Ishikawa (cell line): ENCODE data around the gene B3GAT1.
A peak's percentile ranks its signal among the peaks of the same experiment; 100 is the strongest.

Source experiments
- CEBPB ChIP-seq: IDR thresholded peaks from 2 replicates; pipeline ENCODE4 v1.6.1; 2012
- CREB1 ChIP-seq: IDR thresholded peaks from 2 replicates; pipeline ENCODE4 v1.6.1; 2012; ENCODE audit warnings: low read depth
- EGR1 ChIP-seq: IDR thresholded peaks from 2 replicates; pipeline ENCODE4 v1.6.1; 2012
- EP300 ChIP-seq: IDR thresholded peaks from 2 replicates; pipeline ENCODE4 v1.6.1; 2012; ENCODE audit warnings: borderline replicate concordance
- FOXM1 ChIP-seq: IDR thresholded peaks from 2 replicates; pipeline ENCODE4 v1.6.1; 2012; ENCODE audit warnings: low read depth, borderline replicate concordance
- MAX ChIP-seq: IDR thresholded peaks from 2 replicates; pipeline ENCODE4 v1.6.1; 2012
- NFIC ChIP-seq: IDR thresholded peaks from 2 replicates; pipeline ENCODE4 v1.6.1; 2012
- RAD21 ChIP-seq: IDR thresholded peaks from 2 replicates; pipeline ENCODE4 v1.6.1; 2012; ENCODE audit warnings: low read depth
- REST ChIP-seq: IDR thresholded peaks from 2 replicates; pipeline ENCODE4 v1.6.1; 2012; ENCODE audit warnings: low read depth, mild to moderate bottlenecking
- TAF1 ChIP-seq: IDR thresholded peaks from 2 replicates; pipeline ENCODE4 v1.6.1; 2012; ENCODE audit warnings: low read depth, mild to moderate bottlenecking
- TCF12 ChIP-seq: IDR thresholded peaks from 2 replicates; pipeline ENCODE4 v1.6.1; 2012; ENCODE audit warnings: low read depth
- TEAD4 ChIP-seq: IDR thresholded peaks from 2 replicates; pipeline ENCODE4 v1.6.1; 2012
- YY1 ChIP-seq: IDR thresholded peaks from 2 replicates; pipeline ENCODE4 v1.6.1; 2012; ENCODE audit warnings: low read depth
- ZBTB7A ChIP-seq: IDR thresholded peaks from 2 replicates; pipeline ENCODE4 v1.6.1; 2012; ENCODE audit warnings: low read depth
- TF ChIP-seq, protein P1 (sequence below): IDR thresholded peaks from 2 replicates; pipeline ENCODE4 v1.6.1; 2012

B3GAT1 gene, protein sequence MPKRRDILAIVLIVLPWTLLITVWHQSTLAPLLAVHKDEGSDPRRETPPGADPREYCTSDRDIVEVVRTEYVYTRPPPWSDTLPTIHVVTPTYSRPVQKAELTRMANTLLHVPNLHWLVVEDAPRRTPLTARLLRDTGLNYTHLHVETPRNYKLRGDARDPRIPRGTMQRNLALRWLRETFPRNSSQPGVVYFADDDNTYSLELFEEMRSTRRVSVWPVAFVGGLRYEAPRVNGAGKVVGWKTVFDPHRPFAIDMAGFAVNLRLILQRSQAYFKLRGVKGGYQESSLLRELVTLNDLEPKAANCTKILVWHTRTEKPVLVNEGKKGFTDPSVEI

GRCh38 chr11:134412203-134413042, at the start of gene B3GAT1:
B3GAT1 (minus strand) TSS chr11:134412242; CDS start chr11:134387659, 24,583 bp downstream.
- no peak for TF ChIP-seq CREB1
- peak; percentile 62 for TF ChIP-seq EGR1
- TF ChIP-seq TCF12: no peak
- TF ChIP-seq MAX: no peak

DNA sequence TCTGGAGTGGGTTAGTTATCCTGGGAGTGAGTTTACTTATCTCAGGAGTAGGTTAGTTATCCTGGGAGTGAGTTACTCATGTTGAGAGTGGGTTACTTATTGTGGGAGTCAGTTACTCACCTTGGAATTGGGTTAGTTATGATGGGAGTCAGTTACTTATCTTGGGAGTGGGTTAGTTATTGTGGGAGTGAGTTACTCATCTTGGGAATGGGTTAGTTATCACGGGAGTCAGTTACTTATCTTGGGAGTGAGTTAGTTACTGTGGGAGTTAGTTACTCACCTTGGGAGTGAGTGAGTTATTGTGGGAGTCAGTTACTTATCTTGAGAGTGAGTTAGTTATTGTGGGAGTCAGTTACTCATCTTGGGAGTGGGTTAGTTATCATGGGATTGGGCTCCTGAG, 49.6 kb upstream of the B3GAT1 start:
- TF ChIP-seq MAX (no peak), NFIC (no peak), CEBPB (no peak), CREB1 (no peak), EP300 (no peak), RAD21 (no peak), TCF12 (no peak), FOXM1 (no peak), REST (no peak), TEAD4 (no peak)

GRCh38 chr11:134460881-134461280, 48.8 kb upstream of the B3GAT1 start:
- TF ChIP-seq TAF1: no peak
- no peak for TF ChIP-seq EGR1
- TF ChIP-seq, protein P1, sequence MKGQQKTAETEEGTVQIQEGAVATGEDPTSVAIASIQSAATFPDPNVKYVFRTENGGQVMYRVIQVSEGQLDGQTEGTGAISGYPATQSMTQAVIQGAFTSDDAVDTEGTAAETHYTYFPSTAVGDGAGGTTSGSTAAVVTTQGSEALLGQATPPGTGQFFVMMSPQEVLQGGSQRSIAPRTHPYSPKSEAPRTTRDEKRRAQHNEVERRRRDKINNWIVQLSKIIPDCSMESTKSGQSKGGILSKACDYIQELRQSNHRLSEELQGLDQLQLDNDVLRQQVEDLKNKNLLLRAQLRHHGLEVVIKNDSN: no peak
- TF ChIP-seq TCF12: no peak

GRCh38 chr11:134460062-134460561, 48.1 kb upstream of the B3GAT1 start:
- TF ChIP-seq TAF1 (no peak), MAX (no peak), REST (no peak), CEBPB (no peak), TEAD4 (no peak), ZBTB7A (no peak), EP300 (no peak), YY1 (no peak), FOXM1 (no peak), TCF12 (no peak), CREB1 (no peak), RAD21 (no peak), EGR1 (no peak), NFIC (no peak)
- TF ChIP-seq, protein P1: no peak

GRCh38 chr11:134459246-134460061, 47.4 kb upstream of the B3GAT1 start:
- TF ChIP-seq FOXM1: no peak
- TF ChIP-seq NFIC: no peak
- TF ChIP-seq REST: no peak
- no peak for TF ChIP-seq ZBTB7A
- no peak for TF ChIP-seq TEAD4
- TF ChIP-seq CEBPB: no peak
- TF ChIP-seq CREB1: no peak
- no peak for TF ChIP-seq YY1
- TF ChIP-seq, protein P1: no peak
- TF ChIP-seq EGR1: no peak
- no peak for TF ChIP-seq EP300
- TF ChIP-seq TAF1: no peak
- TF ChIP-seq MAX: no peak
- TF ChIP-seq TCF12: no peak
- TF ChIP-seq RAD21: no peak
